GM21529 (cell line): ENCODE measurements around the gene KIAA1549.
"Not testable (repeated sequence)": the region's sequence is repeated elsewhere in the genome, so short reads cannot be mapped to it uniquely, and the experiment has no call there.

ENCODE experiments used
- ATAC-seq: cut with Tn5 transposase; IDR thresholded peaks from one replicate; pipeline ENCODE4 v1.9.1; 2021; ENCODE audit not compliant: unreplicated experiment

Gene KIAA1549

DNA sequence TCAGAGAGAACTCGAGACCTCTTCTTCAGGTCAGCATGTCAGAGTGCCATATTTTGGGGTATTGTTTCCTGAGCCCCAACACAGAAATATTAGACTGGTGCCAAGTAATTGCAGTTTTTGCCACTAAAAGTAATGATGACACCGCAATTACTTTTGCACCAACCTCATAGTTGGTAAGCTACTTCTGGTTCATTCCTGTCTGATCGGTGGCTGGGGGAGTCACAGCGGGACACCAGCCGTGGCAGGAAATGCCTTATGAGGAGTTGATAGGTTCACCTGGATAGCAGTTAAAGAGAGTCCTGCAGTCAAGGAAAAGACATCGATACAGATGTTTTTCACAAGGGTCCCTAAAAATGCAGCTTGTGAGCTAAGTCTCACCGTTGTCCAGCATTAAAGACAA is 159.3 kb downstream of the KIAA1549 start:
- no peak for ATAC-seq

DNA sequence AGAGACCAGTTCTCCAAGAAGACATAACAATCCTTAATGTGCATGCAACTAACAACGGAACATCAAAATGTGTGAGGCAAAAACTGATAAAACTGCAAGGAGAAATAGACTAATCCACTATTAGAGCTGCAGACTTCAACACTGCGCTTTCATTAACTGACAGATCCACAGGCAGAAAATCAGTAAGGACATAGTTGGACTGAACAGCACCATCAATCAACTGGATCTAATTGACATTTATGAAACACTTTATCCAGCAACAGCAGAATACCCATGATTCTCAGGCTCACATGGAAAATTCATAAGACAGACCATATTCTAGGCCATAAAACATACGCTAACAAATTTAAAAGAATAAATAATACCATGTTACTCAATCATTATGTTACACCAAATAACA is 161.6 kb downstream of the KIAA1549 start:
- no peak for ATAC-seq

DNA sequence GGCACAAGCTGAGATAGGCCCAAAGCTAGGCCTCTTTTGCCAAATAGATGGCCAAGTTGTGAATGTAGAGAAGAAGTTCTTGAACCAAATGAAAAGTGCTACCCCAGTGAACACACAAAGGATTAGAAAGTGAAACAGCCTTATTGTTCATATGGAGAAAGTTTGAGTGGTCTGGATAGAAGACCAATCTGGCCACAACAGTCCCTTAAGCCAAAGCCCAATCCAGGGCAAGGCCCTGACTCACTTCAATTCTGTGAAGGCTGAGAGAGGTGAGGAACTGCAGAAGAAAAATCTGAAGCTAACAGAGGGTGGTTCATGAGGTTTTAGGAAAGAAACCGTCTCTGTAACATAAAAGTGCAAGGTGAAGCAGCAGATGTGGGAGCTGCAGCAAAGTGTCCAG is 164.5 kb downstream of the KIAA1549 start:
- ATAC-seq = no peak

DNA sequence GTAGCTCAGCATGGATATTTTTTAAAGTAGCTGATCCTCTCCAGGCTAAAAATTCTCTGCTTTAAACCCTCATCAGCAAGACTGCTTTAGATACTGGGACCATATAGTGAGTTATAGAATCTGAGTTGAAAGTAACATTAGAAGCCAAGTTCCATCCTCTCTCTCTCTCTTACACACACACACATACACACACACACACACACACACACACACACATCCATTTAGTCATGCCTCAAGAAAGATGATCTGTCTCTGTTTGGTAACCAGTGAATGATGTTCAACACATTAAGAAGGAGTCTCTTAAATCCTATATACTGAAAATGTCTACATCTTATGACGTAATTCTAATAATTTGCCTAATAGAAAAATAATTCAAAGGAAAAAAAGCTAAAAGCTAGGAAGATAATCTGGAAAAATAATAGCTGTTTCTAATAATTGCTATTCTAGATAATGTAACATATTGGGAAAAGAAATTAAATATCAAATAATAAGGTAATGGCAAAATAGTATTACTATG is 166.3 kb downstream of the KIAA1549 start:
- no peak for ATAC-seq

DNA sequence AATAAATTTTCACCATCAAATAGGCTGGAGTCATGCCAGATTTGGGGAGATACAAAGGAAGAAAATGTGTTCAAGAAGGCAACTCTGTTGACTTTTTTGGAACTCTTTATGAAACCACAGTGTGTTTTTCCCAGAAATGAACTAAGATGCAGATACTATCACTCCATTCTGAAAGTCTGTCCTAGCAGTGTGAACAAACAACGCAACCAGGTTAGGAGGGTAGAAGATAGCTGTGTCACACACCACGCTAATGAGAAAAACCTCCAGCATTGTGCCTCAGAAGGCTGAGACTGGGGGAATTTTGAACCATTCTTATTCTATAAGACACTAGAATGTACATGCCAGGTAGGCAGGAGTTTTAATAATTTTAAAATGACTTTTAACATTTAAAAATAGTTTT is 167.2 kb downstream of the KIAA1549 start:
- no peak for ATAC-seq

DNA sequence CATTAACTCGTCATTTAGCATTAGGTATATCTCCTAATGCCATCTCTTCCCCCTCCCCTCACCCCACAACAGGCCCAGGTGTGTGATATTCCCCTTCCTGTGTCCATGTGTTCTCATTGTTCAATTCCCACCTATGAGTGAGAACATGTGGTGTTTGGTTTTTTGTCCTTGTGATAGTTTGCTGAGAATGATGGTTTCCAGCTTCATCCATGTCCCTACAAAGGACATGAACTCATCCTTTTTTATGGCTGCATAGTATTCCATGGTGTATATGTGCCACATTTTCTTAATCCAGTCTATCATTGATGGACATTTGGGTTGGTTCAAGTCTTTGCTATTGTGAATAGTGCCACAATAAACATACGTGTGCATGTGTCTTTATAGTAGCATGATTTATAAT is 169.9 kb downstream of the KIAA1549 start:
- ATAC-seq = not testable (repeated sequence)

DNA sequence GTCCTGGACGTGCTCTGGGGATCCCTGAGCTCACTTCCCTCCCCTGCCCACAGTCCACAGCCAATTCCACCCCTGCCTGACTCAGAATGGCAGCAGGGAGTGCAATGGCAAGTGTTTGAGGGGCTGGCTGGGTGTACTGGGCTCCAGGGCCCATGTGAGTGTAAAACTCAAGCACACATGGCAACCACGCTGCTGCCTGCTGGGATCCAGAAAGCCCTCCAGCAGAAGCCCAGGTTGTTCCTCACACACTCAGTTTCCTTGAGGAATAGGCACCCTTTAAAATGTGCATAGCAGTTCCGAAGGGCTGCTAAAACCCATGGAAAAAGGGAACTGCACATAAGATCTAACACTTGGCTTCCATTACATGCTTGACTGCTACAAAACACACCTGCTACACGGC is 171.8 kb downstream of the KIAA1549 start:
- no peak for ATAC-seq

DNA sequence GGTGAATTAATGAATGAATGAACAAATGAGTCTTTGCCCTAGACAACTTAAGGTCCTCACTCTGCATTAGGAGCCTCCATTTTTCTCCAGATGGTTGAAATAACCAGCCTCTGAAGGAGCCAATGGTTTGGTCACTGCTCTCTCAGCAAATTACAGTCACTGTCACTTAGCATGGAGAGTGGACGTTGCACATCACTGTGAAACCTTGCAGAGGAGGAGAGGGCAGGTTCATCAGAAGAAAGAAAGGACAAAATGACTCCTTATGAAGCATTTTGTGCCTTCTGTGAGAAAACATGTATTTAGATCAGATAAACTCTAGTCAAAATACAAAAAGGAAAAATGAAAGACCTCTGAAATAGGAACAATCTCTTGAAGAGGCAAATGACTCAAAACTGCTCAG is 176.6 kb downstream of the KIAA1549 start:
- no peak for ATAC-seq

DNA sequence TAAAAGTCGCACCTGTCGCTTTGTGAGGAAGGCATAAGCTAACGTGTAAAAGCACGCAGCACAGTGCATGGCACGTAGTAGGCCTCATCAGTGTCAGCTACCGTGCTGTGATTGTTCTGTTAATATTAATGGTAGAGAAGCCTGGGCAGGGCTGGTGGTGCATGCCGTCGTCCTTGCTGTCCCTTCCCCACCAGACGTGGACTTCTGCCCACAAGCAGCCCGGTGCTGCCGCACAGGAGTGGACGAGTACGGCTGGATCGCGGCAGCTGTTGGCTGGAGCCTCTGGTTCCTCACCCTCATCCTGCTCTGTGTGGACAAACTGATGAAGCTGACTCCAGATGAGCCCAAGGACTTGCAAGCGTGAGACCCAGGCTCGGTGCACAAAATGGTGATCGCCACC is 178.5 kb downstream of the KIAA1549 start:
- ATAC-seq = no peak

DNA sequence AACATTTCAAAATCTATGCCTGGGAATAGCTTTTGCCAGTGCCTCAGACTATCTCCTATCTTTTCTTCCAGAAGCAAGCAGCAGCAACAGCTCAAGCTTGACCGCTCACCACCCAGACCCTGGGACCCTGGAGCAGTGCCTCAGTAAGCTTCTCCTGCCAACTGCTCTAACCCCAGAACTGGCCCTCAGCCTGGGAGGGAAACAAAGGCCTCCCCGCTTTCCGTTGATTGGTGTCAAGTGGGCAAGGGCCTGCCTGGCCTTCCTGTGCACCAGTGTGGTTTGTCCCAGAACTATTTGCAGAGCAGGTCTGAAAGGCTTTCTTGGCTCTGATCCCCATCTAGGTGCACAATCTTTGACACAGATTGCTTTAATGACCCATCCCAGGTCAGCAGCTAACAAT is 179.9 kb downstream of the KIAA1549 start:
- no peak for ATAC-seq

DNA sequence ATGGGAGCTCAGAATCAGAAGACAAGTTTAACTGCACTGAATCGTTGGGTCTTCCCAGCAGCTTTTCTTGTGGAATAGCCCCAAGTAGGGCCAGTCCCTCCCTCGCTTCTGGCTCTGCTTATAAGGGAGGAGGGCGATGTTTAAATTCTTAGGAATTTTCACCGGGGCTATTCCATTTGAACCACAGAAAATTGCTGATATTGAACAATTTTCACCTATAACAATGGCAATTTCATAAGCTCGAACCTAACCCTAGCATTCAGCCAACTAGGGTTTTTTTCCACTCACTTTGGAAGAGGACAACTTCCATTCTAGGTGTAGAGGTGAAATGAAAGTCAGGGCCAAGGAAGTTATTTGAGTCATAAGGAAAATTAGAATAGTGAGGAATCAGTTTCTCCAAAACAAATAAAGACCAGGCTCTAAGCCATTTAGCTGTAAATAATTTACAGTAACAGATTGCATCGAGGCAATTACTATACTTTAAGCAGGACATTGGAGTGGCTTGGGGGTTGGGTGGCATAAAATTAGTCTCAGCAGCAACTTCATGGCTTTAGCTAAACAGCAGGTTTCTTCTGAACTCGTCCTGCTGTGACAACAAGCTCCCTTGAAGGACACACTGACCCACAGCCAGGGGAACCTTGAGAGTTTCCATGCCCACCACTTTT is 181.7 kb downstream of the KIAA1549 start:
- no peak for ATAC-seq

DNA sequence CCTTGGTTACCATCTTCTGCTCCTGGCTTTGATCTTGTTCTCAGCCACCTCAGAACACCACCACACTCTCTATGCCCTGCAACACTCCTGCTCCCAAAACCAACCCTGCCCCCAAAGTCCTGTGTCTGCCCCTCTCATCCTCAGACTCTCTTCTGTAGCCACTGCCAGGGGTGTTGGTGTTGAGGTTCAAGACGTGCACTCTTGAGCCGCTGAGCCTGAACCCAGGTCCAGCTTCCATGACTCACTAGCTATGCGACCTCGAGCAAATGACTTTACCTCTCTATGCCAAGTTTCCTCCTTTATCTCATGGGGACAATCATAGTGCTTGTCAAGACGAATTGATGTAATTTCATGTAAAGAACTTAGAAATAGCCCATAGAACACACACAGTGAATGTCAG is 182.4 kb downstream of the KIAA1549 start:
- ATAC-seq = no peak

DNA sequence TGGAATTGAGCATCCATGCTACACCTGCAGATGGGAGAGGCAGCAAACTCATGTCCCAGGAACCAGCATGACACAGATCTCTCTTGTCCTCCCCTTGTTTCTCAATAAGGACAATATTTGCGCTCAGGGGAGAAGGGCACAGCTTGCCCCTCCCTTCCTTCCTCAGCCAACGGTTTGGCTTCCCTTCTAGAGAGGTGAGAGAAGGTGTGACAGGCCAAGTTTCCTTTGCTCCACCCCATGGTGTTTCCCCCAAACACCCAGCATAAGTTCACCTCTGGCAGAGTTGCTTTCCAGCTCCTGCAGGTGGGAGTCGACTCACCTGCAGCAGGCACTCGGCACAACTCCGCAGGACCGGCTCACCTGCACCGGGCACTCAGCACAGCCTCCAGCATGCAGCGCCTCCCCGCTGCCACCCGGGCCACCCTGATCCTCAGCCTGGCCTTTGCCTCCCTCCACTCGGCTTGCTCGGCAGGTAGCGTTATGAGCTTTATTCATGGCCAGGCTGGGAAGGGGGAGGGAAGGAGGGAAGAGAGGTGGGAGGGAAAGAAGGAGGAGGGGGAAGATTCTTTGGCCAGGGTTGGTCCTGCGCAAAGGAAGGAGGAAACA is 183.4 kb downstream of the KIAA1549 start, which contains the start of the genes ATP6V0A4 and TMEM213:
Gene ATP6V0A4, minus strand, starts transcription at position 482 of the 606 bp plus-strand sequence. CDS start 26,949 bp downstream, outside the sequence.
Gene TMEM213, plus strand, starts transcription at position 280 of the 606 bp plus-strand sequence. Its CDS starts 111 bp downstream, at position 391.
- no peak for ATAC-seq

DNA sequence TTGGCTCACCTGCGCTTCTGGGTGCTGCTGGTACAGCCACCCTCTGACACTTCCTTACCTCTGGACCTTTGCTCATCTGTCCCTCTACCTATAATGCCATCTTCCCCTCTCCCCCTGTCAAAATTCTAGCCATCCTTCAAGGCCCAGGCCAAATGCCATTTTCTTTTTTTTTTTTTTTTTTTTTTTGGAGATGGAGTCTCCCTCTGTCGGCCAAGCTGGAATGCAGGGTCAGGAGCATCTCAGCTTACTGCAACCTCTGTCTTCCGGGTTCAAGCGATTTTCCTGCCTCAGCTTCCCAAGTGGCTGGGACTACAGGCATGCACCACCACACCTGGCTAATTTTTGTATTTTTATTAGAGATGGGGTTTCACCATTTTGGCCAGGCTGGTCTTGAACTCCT is 184.1 kb downstream of the KIAA1549 start:
- not testable (repeated sequence) for ATAC-seq

DNA sequence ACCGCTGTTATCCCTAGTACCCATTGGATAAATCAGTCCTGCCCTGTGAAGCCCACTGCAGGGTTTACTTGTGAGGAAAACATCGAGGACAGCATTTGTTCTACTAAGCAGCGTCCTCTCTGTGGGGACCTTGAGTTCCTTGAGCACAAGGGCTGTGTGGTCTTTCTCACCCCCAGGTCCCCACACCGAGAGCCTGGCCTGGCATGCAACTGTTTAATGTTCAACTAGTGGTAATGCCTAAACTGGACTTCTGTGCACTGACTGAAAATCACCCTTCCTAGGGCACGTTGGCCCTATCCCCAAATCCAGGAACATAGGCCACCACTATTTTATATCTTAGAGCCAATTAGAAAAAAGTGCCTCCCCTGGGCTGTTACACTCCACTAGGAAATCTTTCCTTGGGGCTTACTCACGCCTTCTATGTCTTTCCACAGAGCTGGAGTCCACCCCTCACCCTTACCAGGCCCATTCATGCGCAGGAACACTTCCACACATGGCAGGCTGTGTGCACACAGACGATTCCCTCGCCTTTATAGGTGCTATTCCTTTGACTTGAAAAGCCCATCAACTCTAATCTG is 185.1 kb downstream of the KIAA1549 start:
- no peak for ATAC-seq

DNA sequence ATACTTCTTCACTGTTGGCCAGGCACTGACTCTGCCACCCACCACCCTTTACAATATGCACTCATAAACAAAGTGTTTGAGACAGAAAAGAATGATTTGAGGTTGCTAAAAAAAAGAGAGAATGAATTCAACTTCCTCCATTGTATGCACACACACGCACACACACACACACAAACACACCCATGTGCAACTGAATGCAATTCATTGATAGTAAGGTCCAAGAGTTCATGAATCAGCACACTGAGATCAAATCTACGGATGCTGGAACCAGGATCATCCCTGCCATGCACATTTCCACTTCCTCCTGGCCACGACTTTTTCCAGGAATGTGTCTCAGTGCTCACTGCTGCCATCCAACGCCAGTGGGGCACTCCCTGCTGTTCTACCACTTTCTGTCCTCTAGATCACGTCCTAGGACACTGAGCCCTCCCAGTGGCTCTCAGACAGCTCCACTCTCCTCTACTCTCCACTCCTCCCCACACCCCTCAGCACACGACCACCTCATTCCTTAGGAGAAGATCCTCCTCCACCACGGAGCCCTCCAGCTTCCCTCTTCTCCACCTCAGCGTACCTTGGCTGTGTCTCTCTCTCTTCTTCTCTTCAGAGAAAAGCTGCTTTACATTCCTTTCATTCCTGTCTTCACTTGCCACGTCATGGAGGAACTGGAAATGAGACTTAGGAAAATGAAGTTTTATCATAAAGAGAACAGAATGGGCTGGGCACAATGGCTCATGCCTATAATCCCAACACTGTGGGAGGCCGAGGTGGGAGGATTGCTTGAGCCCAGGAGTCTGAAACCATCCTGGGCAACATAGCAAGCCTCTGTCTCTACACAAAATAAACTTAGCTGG is 195.4 kb downstream of the KIAA1549 start:
- no peak for ATAC-seq

DNA sequence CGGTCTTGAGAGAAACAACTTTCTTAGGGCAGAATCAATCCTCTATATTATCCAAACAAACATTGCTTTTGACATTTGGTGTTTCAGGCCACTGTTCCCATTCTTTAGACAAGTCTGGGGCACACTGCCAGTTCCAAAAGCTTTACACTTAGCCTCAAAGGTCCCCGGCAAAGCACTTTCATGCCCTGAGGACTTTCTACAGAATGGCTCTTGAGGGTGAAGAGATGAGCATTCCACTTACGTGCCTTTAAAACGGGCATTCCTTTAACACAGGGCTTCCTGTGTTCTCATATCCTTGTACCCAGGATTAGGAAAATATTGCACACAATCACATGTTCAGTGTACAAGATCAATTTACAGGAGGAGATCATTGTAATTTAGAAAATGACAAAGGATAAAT is 196.5 kb downstream of the KIAA1549 start:
- no peak for ATAC-seq
